ENCODE measurements around the gene KCTD15.
"Not testable (repeated sequence)": the region's sequence is repeated elsewhere in the genome, so short reads cannot be mapped to it uniquely, and the experiment has no call there.

Gene KCTD15

DNA sequence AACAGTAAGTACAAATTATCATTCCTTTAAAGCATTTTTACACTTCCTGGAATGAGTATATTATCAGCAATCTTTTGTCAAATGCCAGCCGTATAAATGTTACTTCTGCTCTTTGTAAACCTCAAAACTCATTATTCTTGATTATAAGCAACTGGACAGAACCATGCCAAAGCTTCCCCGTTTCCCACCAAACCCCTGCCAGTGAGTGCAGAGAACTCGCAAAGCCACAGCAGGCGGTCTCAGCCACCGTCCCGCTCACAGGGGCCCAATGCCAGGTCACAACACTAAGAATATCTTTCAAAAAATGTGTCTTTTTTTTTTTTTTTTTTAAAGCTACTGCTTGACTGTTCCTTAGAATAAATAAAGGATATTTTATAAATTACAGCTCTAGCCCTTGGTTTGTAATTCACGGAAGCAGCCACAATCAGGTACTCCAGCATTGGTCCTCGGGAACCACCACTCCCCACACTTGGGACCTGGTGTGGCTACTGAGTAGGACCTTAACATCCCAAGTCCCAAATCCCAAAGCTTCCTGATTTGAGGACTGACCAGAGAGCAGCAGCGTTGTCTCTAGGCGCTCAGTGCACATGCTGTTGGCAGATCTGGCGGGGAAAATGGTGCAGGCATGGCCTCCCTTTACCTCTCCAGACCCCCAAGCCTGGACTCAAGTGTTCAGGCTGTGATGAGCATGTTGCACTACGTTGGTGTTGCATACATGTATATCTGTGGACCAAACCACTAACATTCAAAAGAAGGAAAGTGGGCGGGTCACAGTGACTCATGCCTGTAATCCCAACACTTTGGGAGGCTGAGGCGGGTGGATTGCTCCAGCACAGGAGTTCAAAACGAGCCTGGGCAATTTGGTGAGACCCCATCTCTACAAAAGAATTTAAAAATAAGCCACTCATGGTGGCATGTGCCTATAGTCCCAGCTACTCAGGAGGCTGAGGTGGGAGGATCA is 19.0 kb downstream of the KCTD15 start:
- DNase-seq: no peak

DNA sequence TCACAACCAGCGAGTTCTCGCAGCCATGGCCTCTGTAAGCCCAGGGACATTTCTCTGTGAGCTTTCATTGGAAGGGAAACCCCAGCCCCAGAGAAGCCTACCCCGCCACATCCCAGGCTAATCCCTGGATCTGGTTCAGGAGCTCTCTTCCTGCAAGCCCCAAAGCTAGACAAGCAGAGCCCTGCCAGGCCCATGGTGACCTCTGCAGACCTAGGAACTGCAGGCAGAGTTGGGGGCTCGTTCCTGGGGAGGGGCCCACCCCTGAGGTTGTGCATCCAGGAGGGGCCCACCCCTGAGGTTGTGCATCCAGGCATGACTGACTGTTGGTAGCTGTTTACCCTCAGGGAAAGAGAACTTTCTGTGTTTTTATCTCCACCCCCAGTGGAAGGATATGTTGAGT is 21.7 kb downstream of the KCTD15 start:
- no peak for DNase-seq

DNA sequence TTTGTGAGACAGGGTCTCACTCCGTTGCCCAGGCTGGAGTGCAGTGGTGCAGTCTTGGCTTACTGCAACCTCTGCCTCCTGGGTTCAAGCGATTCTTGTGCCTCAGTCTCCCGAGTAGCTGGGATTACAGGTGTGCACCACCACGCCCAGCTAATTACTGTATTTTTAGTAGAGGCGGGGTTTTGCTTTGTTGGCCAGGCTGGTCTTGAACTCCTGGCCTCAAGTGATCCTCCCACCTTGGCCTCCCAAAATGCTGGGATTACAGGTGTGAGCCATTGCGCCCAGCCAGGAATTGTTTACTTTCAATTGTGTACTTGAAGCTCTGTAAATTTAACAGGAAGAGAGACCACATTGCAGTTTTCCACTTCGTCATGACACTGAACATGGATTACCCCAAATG is 22.4 kb downstream of the KCTD15 start:
- DNase-seq: not testable (repeated sequence)

DNA sequence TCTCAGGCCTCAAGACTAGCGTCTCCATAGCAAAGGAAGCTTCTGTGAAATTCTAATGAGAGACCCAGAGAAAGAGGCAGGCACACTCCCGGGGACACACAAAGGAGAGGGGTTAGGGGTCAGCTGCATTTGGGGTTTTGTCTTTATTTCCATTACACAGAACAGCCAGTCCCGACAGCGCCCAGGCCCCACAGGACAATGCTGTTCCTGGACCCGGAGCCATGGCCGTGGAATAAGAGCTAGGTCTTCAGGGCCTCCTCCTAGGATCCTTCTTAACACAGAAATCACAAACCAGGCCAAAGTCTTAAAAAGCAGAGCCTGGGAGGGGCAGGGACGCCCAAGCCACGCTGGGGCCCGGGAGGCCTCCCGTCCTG is 22.8 kb downstream of the KCTD15 start:
- no peak for DNase-seq

DNA sequence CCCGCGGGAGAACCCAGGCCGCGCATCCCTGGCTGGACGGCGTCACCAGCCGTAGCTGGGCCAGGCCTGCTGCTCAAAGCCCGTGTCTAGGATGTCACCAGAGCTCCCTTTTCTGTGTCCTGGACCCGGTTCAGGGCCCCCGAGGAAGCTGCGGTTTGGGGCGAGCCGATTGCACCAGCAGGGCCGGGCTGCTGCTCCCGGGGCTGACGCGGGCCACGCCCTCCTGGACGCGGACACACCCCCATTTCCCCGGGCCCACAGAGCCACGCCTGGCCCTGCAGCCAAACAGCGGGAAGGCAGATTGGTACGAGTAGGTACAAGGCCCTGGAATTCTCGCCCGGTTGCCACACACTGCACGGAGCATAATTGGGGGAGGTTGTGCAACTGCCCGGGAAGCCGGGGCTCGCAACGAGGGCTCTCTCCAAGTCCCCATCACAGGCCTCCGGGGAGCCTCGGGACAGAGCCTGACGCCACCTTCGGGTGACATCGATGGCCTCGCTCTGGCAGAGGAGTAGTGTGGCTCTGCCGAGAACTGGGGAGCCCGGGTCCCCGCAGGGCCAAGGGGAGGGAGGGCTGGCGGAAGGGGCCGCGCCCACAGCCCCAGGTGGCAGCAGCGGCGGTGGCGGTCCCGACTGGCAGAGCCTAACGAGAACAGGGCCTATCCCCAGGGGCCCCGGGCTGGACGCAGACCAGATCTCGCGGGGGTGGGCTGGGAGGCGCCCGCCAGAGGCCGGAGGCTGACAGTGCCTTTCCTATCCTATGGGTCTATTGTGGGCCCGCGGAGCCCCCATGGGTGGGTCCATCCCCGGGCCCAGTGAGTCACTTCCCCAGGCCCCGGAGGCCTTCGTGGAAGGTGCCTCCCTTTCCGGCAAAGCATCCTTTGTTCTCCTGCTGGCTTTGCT is 23.5 kb downstream of the KCTD15 start:
- DNase-seq: peak in 1 of 2 experiments; percentile 45

DNA sequence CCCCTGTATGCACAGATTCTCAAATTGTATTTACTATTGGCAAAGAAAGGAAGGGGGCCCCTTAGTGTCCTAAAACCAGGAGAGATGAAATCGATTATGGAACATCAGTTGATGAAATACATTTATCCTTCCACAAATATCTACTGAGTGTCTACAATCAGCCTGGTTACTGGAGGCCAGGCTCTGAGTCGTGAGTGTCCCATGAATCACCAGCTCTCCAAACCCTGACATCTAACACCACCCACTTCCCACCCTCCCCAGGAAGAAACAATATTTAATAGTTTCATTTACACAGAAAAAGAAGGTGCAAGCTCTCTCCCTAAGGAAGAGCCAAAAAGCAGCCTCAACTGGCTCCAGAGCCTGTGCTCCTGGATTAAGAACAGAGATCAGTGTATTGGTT is 25.2 kb downstream of the KCTD15 start:
- DNase-seq: no peak

DNA sequence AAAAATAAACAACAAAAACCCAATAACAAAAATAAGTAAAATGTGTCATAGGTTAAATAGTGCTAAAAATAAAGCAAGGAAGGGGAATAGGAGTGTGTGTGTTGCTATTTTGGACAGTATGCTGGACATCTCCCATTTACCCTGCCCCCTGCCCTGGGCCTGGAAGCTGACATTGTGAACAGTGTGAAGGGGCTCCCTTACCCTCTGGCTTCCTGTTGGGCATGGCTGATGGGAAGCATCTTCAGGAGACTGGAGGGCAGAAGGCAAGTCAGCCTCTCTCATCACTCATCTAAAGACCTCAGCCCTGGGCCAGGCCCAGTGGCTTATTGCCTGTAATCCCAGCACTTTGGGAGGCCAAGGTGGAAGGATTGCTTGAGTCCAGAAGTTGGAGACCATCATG is 26.7 kb downstream of the KCTD15 start:
- no peak for DNase-seq

DNA sequence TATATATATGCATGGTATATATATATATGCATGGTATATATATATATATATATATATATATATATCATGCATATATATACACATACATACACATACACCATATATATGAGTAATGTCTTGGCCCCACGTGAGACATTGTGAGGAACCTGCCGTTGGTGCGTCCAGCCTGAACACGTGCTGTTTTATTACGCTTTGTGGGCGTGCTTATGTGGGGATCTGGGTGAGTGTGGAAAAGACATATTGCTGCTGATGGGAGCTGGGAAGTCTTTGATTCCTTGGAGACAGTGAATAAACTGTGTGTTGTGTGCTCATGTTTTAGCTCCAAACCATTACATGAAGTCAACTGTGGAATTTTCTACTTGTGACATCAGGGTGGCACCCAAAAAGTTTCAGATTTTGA is 28.9 kb downstream of the KCTD15 start:
- no peak for DNase-seq

DNA sequence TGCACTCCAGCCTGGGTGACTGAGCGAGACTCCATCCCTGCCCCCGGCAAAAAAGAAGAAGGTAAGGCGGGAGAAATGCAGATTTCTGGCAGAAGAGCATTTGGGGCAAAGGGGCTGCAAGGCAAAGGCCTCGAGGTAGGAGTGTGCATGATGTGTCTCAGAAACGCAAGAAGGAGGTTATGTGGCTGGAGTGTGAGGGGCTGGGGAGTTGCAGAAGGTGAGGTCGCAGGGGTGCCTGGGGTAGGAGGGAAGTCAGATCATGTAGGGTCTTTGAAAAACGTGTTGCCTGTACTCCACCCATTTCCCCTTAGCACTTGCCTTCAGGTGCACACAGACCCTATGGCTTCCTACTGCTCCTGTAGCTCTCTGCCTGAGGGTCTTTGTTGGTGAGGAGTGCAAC is 29.9 kb downstream of the KCTD15 start:
- DNase-seq: no peak

DNA sequence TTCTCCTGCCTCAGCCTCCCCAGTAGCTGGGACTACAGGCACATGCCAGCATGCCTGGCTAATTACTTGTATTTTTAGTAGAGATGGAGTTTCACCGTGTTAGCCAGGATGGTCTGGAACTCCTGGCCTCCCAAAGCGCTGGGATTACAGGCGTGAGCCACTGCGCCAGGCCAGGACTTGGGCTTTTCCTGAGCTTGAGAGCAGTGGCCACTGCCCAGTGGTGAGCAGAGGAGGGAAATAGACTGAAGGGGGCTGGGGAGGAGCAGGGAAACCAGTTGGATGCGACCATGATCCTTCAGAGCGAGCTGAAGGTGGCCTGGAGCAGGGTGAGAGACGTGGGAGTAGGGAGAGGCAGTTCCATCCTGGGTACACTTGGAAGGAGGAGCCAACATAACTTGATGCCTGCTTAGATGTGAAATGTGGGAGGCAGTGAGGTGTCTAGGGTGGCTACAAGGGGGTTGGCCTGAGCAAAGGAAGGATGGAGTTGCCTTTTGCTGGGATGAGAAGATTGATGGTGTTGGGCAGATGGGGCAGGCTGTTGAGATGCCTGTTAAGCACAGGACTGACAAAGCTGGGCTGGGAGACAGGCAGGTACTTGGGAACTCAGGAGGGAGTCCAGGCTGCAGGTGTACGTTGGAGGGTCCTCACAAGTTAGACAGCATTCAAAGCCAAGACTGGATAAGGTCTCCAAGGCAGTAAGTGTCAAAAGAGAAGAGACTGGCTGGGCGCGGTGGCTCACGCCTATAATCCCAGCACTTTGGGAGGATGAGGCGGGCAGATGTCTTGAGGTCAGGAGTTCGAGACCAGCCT is 31.8 kb downstream of the KCTD15 start:
- no peak for DNase-seq

DNA sequence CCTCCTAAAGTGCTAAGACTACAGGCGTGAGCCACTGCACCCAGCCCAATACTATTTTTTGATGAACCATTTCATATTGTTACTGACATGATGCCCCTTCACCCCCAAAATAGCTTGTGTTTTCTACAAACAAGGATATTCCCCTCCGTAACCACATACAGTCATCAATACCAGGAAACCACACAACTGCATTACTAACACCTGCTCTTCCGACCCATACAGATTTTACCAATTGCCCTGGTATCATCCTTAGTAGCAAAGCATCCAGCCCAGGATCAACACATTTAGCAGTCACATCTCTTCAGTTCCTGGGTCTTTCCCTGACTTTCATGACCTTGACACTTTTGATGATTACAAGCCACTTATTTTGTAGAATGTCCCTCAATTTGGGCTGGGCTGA is 33.6 kb downstream of the KCTD15 start:
- no peak for DNase-seq

DNA sequence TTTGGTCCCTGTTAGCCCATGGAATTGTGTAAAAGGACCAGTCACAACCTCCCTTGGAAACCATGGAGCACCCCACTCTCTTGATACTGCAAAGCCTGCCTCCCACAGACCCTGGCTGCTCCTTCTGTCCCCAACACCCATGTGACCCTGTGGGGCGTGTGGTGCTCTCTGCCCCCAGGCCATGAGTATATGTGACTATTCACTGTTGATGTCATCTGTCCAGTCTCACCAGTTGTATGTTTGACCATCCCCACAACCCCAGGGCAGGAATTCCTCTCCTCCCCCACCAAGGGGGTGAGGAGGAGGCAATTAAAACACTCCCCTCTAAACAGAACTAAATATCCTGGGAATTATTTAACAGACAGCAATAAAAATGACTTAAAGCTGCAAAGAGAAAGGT is 35.2 kb downstream of the KCTD15 start:
- no peak for DNase-seq

DNA sequence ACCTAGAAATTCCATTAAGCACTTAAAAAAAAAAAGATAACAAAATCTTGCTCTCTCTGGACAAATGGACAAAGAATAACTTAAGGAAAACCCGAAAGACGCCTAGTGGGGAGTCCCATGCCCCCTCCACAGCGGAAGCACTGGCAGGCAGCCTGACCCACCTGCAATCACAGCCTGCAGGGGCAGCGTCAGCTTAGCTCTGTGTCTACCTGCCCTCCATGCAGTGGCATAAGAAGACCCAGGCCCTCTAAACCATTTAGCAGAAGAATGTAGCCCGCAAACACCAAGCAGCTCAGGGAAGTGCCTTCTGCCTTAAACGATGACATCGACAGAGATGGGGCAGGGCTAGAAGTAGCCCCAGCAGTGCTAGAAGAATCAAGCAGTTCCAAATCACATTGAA is 36.0 kb downstream of the KCTD15 start:
- DNase-seq: no peak

DNA sequence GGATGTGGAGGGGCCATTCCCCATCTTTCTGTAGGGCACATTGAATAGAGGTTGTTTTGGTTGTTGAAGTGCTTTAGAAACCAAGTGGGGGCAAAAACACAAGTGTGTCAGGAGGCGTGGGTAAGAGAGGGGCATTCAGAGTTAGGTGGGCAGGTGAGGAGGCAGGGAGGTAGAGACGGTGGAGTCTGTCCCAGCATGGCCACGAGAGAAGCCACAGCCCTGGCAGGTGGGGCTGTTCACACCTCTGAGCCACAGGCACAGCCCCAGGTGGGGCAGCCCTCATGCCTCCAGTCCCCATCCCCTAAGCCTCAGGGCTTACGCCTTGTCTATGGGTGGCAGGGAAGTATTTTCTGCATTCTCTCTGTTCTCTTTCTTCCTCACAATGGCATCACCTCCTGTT is 43.7 kb downstream of the KCTD15 start:
- no peak for DNase-seq

DNA sequence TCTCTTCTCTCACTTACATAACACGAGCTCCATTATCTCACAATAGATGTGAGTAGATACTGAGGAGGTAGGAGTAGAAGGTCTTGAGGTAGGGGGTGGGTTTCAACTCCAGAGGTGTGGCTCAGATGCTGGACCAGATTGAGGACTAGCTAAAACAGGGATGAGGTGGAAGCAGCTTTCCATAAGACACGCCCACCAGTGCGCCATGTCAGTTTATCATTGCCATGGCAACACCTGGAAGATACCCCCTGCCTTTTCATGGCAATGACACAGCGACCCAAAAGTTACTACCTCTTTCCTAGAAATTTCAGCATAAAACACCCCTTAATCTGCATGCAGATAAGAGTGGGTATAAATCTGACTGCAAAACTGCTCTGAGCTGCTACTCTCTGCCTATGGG is 44.1 kb downstream of the KCTD15 start:
- DNase-seq: no peak

DNA sequence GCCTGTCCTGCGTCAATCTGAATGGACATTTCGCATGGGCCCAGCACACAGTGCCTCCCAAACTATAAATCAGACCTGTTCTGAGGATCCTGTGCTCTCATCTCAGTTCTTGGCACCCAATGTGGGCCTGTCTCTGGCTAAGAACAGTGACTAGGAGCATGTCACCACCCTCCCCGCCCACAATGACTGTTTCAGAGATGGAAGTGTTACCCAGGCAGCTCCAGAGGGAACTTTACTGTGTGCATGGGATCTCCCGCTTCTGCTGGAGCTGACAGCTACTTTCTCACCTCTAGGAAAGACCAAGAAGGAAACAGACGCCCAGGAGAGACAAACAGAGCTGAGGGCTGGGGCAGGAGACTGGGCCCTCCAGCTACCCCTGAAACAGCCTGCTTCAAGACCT is 45.0 kb downstream of the KCTD15 start:
- no peak for DNase-seq

DNA sequence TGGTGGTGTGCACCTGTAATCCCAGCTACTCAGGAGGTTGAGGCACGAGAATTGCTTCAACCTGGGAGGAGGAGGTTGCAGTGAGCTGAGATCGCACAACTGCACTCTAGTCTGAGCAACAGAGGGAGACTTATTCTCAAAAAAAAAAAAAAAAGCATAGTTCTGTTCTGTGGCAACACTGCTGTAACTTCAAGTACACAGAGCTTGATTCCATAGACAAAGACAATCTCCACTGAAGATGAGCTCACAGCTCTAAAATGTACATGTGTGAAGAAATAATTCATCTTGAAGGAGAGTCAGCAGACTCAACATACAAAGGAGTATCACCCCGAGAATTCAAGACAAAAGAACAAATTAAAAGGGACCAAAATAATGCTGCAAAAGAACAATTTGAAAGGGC is 47.8 kb downstream of the KCTD15 start:
- DNase-seq: no peak

DNA sequence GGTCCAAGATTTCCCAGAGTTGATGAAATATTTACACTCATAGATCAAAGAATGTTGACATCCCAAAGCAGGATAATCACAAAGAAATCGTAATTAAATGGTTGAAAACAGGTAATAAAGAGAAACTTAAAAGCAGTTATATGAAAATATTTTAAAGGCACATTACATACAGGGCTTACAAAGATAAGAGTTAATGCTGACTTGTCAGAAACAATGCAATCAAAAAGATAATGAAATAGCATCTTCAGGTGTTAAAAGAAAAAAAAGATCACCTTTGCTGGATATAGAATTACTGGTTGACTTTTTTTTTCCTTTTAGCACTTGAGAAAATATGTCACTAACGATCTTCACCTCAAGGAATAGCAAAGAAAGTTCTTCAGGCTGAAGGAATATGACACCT is 48.8 kb downstream of the KCTD15 start:
- DNase-seq: no peak

DNA sequence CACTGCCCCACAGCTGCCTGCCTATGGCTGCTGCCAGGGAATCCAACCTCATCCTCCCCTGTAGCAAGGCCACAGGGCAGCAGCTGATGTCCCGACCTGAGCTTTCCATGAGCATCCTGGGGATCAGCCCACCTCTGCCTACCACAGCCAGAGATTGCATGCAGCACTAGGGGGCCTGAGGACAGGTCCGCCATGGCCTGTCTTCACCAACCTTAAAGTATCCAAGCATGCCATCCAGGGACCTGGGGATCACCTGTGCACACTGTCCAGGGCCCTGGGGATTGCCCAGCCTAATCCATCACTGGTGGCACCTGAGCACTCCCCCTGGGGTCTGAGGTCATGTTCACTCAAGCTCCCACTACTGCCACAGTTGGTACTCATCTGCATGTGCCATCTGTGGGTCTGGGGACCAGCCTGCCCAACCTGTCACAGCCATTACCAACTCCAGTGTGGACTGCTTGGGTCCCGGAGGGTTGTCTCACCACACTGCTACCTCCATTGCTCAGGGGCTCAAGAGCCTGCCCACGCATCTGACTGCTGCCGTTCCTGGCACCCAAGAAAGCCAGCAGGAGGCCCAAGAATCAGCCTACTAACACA is 53.0 kb downstream of the KCTD15 start:
- no peak for DNase-seq

DNA sequence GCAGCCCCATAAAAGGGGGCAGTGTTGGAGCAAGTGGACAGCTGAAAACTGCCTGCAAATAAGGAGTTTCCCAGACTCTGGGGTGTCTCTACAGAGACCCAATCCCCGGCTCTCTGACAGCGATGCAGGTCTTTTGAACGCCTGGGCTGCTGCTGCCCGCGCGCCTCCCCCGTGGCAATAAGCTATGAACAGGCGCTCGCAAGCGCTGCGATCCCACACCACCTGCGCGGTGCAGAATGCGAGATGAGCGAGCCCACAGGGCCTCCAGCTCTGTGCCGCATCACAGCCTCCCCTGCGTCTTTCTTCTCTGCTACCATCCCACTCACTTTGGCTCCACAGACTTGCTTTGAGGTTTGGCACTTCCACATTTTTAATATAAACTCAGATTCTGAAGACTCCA is 62.3 kb downstream of the KCTD15 start:
- DNase-seq: no peak

DNA sequence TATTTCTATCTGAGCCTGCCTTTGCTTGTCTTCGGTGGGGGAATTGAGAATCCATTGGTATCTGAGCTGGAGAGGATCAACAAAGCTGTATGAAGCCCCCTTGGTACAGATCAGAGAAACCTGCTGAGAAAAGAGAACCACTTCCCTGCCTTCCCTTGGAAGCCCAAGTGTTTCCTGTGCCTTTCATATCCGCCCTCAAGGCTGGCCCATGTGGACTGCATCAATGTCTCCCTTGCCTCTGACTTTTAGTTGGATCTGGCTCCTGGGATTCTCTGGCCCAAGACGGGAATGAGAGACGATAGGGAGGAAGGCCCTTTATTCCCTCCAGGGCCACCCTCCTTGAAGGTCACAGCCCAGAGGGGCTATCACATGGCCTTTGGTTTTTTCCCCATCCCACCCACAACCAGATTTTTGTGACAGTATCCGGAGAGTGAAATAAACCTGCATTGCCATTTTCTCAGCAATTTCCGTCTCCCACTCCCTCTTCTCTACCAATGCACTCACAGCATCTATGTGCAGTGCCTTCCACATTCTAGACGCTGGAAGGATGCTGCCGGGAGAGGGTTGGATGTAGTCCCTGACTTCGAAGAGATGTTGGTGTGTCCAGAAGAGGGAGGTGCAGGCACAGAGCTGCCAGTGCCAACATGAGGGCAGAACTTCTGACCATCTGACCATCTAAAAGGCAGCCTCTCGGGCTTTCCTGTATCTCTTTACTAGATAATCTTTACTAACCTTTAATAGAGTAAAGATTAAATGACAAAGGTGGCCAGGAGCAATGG is 63.8 kb downstream of the KCTD15 start:
- DNase-seq: no peak

DNA sequence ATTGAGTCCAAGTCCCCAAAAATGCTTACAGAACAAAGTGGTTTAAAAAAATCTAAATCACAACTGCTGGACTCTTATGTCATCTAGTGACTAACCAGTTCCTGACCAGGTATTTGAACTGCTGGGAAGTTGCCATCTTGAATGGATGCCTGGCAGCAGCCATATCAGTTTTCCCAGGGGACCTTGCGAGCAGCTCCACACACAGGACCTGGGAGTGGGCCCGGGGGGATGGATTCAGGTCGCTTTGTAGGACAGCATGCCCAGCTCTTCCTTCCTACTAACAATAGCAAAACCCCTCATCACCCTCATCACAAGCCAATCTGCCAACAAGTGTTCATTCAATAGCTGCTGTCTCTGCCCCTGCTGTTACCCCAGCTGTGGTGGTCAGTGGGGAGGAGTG is 65.3 kb downstream of the KCTD15 start:
- DNase-seq: no peak
